Naive B cell (primary cell): Measurements from ENCODE around the gene GLIS1. TPM values are rescaled to one million over a fixed set of nuclear protein-coding genes. Genes with fewer than 3 reads are reported as not detected.
A peak's percentile ranks its signal among the peaks of the same experiment; 100 is the strongest.

ENCODE experiments used
- ATAC-seq, 2 donors: fragments of 150-1000 bp; cut with Tn5 transposase; 2 replicates each; pipeline ENCODE4 v1.10.0; 2021; ENCODE audit warnings: low read depth in 2 of 2, mild to moderate bottlenecking in 2 of 2, moderate library complexity in 2 of 2
- DNase-seq: peaks from one replicate; pipeline ENCODE4 v3.0.0; 2022
- H3K27ac Mint-ChIP-seq, 6 donors: one replicate each; pipeline ENCODE4 v1.8.0; 2020 to 2022; ENCODE audit warnings: mild to moderate bottlenecking in 6 of 6, mixed read lengths in 6 of 6, moderate library complexity in 5 of 6, inconsistent platforms in 2 of 6
- H3K27me3 Mint-ChIP-seq, 3 donors: one replicate each; pipeline ENCODE4 v1.8.0; 2021 to 2022; ENCODE audit warnings: mixed read lengths in 3 of 3, mild to moderate bottlenecking in 1 of 3
- H3K36me3 Mint-ChIP-seq, 2 donors: one replicate each; pipeline ENCODE4 v1.8.0; 2020 to 2022; ENCODE audit warnings: mixed read lengths in 2 of 2, inconsistent platforms in 1 of 2, mild to moderate bottlenecking in 1 of 2
- H3K4me1 Mint-ChIP-seq, 3 donors: one replicate each; pipeline ENCODE4 v1.8.0; 2020 to 2022; ENCODE audit warnings: mixed read lengths in 3 of 3, inconsistent platforms in 1 of 3, mild to moderate bottlenecking in 1 of 3, moderate library complexity in 1 of 3
- H3K4me3 Mint-ChIP-seq, 8 donors: one replicate each; pipeline ENCODE4 v1.8.0; 2020 to 2022; ENCODE audit warnings: mild to moderate bottlenecking in 8 of 8, mixed read lengths in 8 of 8, moderate library complexity in 8 of 8, inconsistent platforms in 2 of 8
- H3K9me3 Mint-ChIP-seq, 7 donors: one replicate each; pipeline ENCODE4 v1.8.0; 2020 to 2022; ENCODE audit warnings: mixed read lengths in 7 of 7, mild to moderate bottlenecking in 5 of 7, inconsistent platforms in 2 of 7, moderate library complexity in 1 of 7
- polyA plus RNA-seq, 6 donors: library from polyadenylated mRNA; unstranded; fragments of 300-500 nt; fragmentation: Illumina TruSeq; gene quantifications; one replicate each; pipeline ENCODE4 v1.2.3, GENCODE V29; 2021; ENCODE audit warnings: low read depth in 6 of 6

Gene GLIS1
- polyA plus RNA-seq, 6 donors from 2014 or later: not detected

- ATAC-seq (no peak), DNase-seq (no peak)
- Mint-ChIP-seq H3K27ac (no peak overlapping the region), H3K27me3 (peaks cover 9 to 43% (median 27%) of the 10 kb centered on the region in 3 donors), H3K4me1 (peaks cover 9 to 14% (median 12%) of the 10 kb centered on the region in 3 donors), H3K9me3 (no peaks in the 10 kb centered on the region), H3K36me3 (no peaks in the 10 kb centered on the region), H3K4me3 (no peak overlapping the region)
Observed at GRCh38 chr1:53683986-53684740, 54.8 kb downstream of the GLIS1 start.

DNA sequence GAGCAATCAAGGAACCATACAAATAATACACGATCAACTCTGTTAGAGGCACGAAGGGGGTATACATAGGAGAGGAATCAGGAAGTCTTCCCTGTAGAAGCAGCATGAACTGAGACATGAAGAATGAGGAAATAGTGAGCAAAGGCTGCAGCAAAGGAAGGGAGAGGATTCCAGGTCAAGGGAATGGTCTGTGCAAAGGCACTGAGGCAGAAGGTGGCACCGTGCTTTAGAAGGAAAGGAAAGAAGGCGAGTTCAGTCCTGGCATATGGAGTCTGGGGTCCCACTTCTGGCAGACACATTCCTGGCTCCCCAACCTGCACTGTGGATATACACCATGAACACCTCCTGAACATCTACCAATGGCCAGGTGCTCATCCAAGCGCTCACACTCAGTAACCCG lies 56.1 kb downstream of the GLIS1 start:
- DNase-seq (no peak), ATAC-seq (no peak)
- Mint-ChIP-seq H3K27ac (no peak overlapping the region), H3K4me1 (peaks cover 9 to 14% (median 12%) of the 10 kb centered on the region in 3 donors), H3K36me3 (no peaks in the 10 kb centered on the region), H3K4me3 (no peak overlapping the region), H3K27me3 (peaks cover 9 to 43% (median 28%) of the 10 kb centered on the region in 3 donors), H3K9me3 (no peaks in the 10 kb centered on the region)

- Mint-ChIP-seq H3K4me1 (peaks cover 9 to 14% (median 12%) of the 10 kb centered on the region in 3 donors), H3K36me3 (no peaks in the 10 kb centered on the region), H3K27ac (peak overlapping the region in 2 of 6 donors; percentile 42 to 61), H3K9me3 (no peaks in the 10 kb centered on the region), H3K27me3 (peaks cover 9 to 38% (median 35%) of the 10 kb centered on the region in 3 donors), H3K4me3 (peak overlapping the region in 3 of 8 donors; percentile 7 to 65 (median 14))
- DNase-seq: no peak
- ATAC-seq: no peak
Observed at GRCh38 chr1:53681977-53682685, 56.8 kb downstream of the GLIS1 start.

- Mint-ChIP-seq H3K27me3 (peaks cover 9 to 33% (median 31%) of the 10 kb centered on the region in 3 donors), H3K9me3 (no peaks in the 10 kb centered on the region), H3K36me3 (no peaks in the 10 kb centered on the region), H3K4me3 (peak overlapping the region in 3 of 8 donors; percentile 7 to 65 (median 14)), H3K4me1 (peaks cover 9 to 14% (median 12%) of the 10 kb centered on the region in 3 donors), H3K27ac (peak overlapping the region in 1 of 6 donors; percentile 61)
- DNase-seq (no peak), ATAC-seq (no peak)
Observed at GRCh38 chr1:53681351-53681976, 57.5 kb downstream of the GLIS1 start.

DNA sequence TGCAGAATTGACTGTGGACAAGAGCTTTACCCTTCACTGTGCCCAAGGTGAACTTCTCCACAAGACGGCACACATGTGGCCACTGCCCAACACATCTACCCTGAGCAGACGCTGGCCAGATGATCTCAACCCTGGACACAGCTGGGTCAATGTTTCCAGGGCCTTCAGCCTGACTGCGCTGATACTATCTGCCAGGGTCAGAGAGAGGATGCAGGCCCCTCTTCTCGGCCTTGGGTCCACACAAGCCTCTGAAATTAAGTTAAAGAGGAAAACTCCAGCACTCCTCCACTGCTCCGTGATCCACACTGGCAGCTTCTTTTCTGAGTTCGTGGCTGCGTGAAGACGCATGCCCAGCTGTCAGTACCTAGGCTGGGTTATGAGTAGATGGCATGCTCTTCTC lies 58.1 kb downstream of the GLIS1 start:
- ATAC-seq (no peak), DNase-seq (no peak)
- Mint-ChIP-seq H3K27me3 (peaks cover 9 to 28% (median 25%) of the 10 kb centered on the region in 3 donors), H3K36me3 (no peaks in the 10 kb centered on the region), H3K4me3 (no peak overlapping the region), H3K9me3 (no peaks in the 10 kb centered on the region), H3K27ac (no peak overlapping the region), H3K4me1 (peaks cover 9 to 14% (median 10%) of the 10 kb centered on the region in 3 donors)

DNA sequence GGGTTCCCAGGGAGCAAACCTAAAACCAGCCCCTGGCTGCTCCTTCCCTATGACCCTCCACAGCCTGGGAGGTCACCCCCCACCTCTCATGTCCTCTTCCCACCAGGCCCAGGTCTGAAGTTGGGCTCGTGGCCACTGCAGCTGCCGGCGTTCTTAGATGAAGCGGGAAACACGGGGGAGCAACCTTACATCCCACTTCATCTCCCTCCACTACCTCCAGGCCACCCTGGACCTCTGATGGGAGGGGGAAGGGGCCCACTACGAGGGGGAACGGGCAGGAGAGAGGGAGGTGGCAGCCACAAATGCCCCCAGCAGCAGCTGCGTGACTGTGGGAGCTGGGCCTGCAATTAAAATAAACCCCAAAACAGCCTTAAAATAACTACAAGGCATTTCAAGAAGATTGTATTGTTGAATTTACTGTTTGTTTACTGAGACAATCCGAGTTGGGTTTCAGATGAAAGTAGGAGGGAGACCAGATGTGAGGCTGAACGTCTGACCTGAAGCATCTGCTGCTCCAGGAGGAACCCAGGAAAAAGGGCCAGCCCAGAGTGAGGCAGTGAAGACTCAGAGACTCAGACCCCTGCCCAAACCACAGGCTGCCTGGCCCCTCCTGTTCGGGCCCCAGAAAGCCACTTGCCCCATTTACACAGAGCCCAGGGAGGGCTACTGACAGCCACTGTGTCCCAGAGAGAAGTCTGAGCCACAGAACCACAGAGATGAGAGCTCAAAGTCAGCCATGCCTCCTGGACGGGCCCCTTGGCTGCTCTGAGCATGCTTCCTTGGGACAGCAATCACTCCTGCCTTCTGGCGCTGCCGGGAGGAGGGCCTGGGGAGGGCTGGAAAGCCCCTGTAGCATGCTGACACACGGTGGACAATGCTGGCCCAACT lies 59.8 kb downstream of the GLIS1 start:
- Mint-ChIP-seq H3K36me3 (no peaks in the 10 kb centered on the region), H3K27me3 (peaks cover 9 to 13% (median 9%) of the 10 kb centered on the region in 3 donors), H3K9me3 (no peaks in the 10 kb centered on the region), H3K4me3 (no peak overlapping the region), H3K27ac (no peak overlapping the region), H3K4me1 (peaks cover 6 to 14% (median 9%) of the 10 kb centered on the region in 3 donors)
- no peak for DNase-seq
- ATAC-seq: no peak

DNA sequence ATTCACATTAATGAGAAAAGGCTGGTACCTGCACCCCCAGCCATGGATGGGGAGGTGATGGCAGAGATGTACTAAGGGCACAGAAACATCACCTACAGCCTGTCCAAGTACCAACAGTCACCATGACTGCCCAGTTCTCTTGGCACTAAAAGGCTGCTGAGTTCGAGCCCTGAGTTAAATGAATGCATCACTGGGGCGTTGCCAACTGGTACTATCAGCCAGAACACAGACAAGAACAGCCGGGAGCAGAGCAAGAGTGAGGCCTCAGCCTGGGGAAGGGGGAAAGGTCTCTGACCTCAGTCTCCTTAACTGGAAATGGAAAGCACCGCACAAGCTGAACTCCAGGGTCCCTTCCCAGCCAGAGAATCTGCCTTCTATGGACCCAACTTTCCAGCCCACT lies 60.5 kb downstream of the GLIS1 start:
- Mint-ChIP-seq H3K4me3 (no peak overlapping the region), H3K36me3 (no peaks in the 10 kb centered on the region), H3K27ac (no peak overlapping the region), H3K27me3 (peaks cover 7 to 13% (median 9%) of the 10 kb centered on the region in 3 donors), H3K9me3 (no peaks in the 10 kb centered on the region), H3K4me1 (peaks cover 6 to 14% (median 9%) of the 10 kb centered on the region in 3 donors)
- ATAC-seq: no peak
- no peak for DNase-seq

DNA sequence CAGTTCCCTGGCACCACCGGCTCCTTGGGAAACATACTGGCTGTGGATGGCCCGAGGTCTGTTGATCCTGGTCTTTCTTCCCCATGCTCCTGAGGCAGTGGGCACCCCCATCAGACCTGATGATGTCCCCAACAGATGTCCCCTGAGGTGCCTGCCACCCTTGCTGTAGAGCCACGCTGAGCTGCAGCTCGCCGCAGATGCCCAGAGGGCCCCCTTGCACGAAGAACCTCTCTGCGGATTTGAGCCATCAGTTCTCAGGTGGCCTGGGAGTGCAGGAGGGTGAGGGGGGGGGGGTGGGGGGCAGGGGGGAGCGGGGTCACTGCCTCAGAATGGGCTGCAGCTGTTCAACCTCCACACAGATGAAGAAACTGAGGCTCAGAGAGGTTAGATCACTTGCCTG lies 60.9 kb downstream of the GLIS1 start:
- no peak overlapping the region for H3K27ac Mint-ChIP-seq
- no peak for DNase-seq
- H3K9me3 Mint-ChIP-seq: no peaks in the 10 kb centered on the region
- H3K27me3 Mint-ChIP-seq: peaks cover 5 to 13% (median 9%) of the 10 kb centered on the region in 3 donors
- H3K4me3 Mint-ChIP-seq: no peak overlapping the region
- H3K36me3 Mint-ChIP-seq: no peaks in the 10 kb centered on the region
- peaks cover 6 to 14% (median 9%) of the 10 kb centered on the region in 3 donors for H3K4me1 Mint-ChIP-seq
- no peak for ATAC-seq

DNA sequence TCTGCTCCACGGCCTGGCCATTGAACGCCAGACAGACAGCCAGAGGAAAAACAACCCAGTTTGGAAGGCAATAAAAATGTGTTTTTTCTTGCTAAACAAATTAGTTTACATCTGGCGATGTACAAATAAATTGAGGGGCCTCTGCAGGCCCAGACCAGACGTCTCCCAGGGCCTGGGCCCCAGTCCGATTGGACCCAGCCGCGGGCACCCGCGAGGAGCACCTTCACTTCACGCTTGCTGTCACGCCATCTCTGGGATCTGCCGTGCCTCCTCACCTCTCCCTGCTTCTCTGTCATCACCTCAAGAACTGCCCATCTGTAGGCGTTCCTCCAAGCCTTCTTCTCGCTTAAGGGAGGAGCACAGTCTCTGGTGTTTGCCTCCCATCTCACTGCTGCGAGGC lies 61.5 kb downstream of the GLIS1 start:
- no peak overlapping the region for H3K27ac Mint-ChIP-seq
- H3K27me3 Mint-ChIP-seq: peaks cover 5 to 9% (median 7%) of the 10 kb centered on the region in 3 donors
- H3K36me3 Mint-ChIP-seq: no peaks in the 10 kb centered on the region
- no peak overlapping the region for H3K4me3 Mint-ChIP-seq
- ATAC-seq: no peak
- H3K4me1 Mint-ChIP-seq: peaks cover 6 to 9% (median 9%) of the 10 kb centered on the region in 3 donors
- no peak for DNase-seq
- H3K9me3 Mint-ChIP-seq: no peaks in the 10 kb centered on the region

DNA sequence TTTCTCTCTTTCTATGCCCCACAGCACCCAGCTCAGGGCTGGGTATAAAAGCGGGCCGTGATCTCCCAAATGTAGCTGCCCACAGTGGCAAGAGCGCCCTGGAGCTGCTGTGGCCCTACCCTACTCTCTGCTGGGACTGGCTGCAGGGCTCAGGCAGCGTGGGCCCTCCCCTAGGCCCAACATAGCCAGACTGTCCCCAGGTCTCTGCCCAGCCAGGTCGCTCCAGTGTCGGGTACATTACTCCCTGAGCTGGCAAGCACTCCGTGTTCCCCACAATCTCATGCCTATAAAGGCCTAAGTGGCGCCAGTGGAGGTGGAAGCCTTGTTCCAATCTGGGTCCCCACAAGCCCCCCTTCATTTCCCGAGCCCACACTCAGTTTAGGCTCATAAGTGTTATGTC lies 66.2 kb downstream of the GLIS1 start:
- Mint-ChIP-seq H3K36me3 (no peaks in the 10 kb centered on the region), H3K27me3 (peaks cover 0 to 7% (median 0%) of the 10 kb centered on the region in 3 donors), H3K4me1 (no peaks in the 10 kb centered on the region), H3K9me3 (no peaks in the 10 kb centered on the region), H3K4me3 (peak overlapping the region in 1 of 8 donors; percentile 17), H3K27ac (no peak overlapping the region)
- no peak for DNase-seq
- no peak for ATAC-seq

DNA sequence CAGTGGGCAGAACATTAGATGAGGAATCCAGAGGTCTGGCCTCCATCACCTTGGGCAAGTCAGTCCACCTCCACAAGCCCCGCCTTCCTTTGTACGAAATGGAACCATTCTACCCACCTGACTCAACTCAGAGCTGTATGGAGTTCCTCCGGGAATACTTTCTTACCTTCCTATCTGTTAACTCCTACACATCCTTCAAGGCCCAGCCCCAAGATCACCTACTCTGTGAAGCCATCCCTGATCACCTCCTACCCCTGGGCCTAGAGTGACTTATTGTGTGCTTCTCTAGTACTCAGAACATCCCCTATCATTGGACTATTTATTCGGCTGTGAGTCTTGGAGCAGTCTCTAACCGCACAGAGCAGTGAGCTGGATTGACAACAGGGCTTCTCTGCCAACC lies 66.7 kb downstream of the GLIS1 start:
- no peak for ATAC-seq

GRCh38 chr1:53669621-53670191 lies 69.3 kb downstream of the GLIS1 start:
- Mint-ChIP-seq H3K9me3 (no peaks in the 10 kb centered on the region), H3K27me3 (no peaks in the 10 kb centered on the region), H3K4me3 (no peak overlapping the region), H3K27ac (no peak overlapping the region), H3K4me1 (no peaks in the 10 kb centered on the region), H3K36me3 (no peaks in the 10 kb centered on the region)
- ATAC-seq (no peak), DNase-seq (no peak)

More for the DNA sequence above, 66.7 kb downstream of the GLIS1 start:
- no peak for DNase-seq
- Mint-ChIP-seq H3K27me3 (peaks cover 0 to 2% (median 0%) of the 10 kb centered on the region in 3 donors), H3K36me3 (no peaks in the 10 kb centered on the region), H3K4me1 (no peaks in the 10 kb centered on the region), H3K4me3 (no peak overlapping the region), H3K27ac (no peak overlapping the region), H3K9me3 (no peaks in the 10 kb centered on the region)
